Left lung (tissue), 10 donors: ENCODE data around the gene GPM6B. TPM values are rescaled to one million over a fixed set of nuclear protein-coding genes. Genes with fewer than 3 reads are reported as not detected.

Experiments used
- ATAC-seq: fragments of 200-7000 bp; cut with Tn5 transposase; one replicate; pipeline ENCODE4 v1.9.1; 2020; ENCODE audit warnings: moderate library complexity
- DNase-seq, 4 donors: peaks; one replicate each; pipeline ENCODE4 v3.0.0-alpha.2; 2013 to 2020
- H3K27ac ChIP-seq, 2 donors: fragments of 200-600 bp; sonication (generic) in 1 of 2; one replicate each; pipeline versions ENCODE4 v1.5.0 to v1.8.0; 2020 to 2021
- H3K27me3 ChIP-seq, 2 donors: fragments of 200-600 bp; sonication (generic) in 1 of 2; one replicate each; pipeline versions ENCODE4 v1.5.0 to v1.8.0; 2020 to 2021
- H3K36me3 ChIP-seq, 2 donors: fragments of 200-600 bp; sonication (generic) in 1 of 2; one replicate each; pipeline versions ENCODE4 v1.5.0 to v1.8.0; 2020 to 2021
- H3K4me1 ChIP-seq, 2 donors: fragments of 200-600 bp; one replicate each; pipeline ENCODE4 v1.8.0; 2021
- H3K4me3 ChIP-seq, 2 donors: fragments of 200-600 bp; sonication (generic) in 1 of 2; one replicate each; pipeline versions ENCODE4 v1.5.0 to v1.8.0; 2020 to 2021; ENCODE audit warnings: mild to moderate bottlenecking in 1 of 2
- H3K9me3 ChIP-seq, 2 donors: fragments of 200-600 bp; sonication (generic) in 1 of 2; one replicate each; pipeline versions ENCODE4 v1.5.0 to v1.8.0; 2020 to 2021
- intact Hi-C, 2 donors: fragments of 100-400 bp; cut with DNase I; formaldehyde crosslinking; loops; one replicate each; pipeline versions ENCODE4 v1.11.2 to v1.14.2; 2022
- polyA plus RNA-seq, 6 donors: library from polyadenylated mRNA; unstranded; fragments of 120-200 nt; gene quantifications; one replicate each; pipeline ENCODE4 v1.2.1, GENCODE V29; 2013; ENCODE audit not compliant: insufficient read length in 6 of 6
- total RNA-seq, 2 donors: library from RNA; stranded (reverse); fragmentation: NEBNext Ultra II Directional; extraction: Animal tissue kit (Norgen Biotek cat#: 25700); gene quantifications; one replicate each; pipeline ENCODE4 v1.2.1, GENCODE V29; 2021
- TF ChIP-seq, protein P1 (sequence below), 2 donors: fragments of 200-600 bp; sonication (generic) in 1 of 2; IDR thresholded peaks; one replicate each; pipeline versions ENCODE4 v1.5.0 to v1.8.0; 2021; ENCODE audit warnings: antibody characterized with exemption in 2 of 2
- donor health status: DM: no; HTN: yes; CAD: no.
- donor health status: DM: no; HTN: no; CAD: no.

GPM6B gene
- total and polyA plus RNA-seq, 8 donors: 7.0 to 37.2 (median 31.3) TPM

DNA sequence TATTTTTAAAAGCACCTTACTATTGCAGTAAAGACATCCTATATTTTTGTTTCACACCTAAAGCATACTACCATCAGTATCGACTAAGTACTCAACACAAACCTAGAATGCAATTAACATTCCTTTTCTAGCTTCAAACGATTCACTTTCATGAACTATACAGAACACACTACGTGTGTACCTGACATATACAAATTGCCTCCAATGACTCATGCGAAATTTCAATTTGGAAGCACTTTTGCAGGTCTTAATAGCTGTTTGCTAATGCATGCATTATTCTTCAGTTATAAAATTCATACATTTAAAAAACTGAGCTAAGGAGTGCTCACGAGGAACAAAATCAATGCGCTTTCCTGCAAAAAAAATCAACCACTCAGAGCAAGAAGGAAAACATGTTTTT is 19.7 kb upstream of the GPM6B start:
- Histone ChIP-seq H3K4me1 (no peaks in the 10 kb centered on the region), H3K36me3 (no peaks in the 10 kb centered on the region), H3K27ac (no peak overlapping the region), H3K9me3 (no peaks in the 10 kb centered on the region), H3K27me3 (peaks cover 0 to 11% of the 10 kb centered on the region in 2 donors), H3K4me3 (no peak overlapping the region)
- intact Hi-C loops: no loop called here
- TF ChIP-seq, protein P1, sequence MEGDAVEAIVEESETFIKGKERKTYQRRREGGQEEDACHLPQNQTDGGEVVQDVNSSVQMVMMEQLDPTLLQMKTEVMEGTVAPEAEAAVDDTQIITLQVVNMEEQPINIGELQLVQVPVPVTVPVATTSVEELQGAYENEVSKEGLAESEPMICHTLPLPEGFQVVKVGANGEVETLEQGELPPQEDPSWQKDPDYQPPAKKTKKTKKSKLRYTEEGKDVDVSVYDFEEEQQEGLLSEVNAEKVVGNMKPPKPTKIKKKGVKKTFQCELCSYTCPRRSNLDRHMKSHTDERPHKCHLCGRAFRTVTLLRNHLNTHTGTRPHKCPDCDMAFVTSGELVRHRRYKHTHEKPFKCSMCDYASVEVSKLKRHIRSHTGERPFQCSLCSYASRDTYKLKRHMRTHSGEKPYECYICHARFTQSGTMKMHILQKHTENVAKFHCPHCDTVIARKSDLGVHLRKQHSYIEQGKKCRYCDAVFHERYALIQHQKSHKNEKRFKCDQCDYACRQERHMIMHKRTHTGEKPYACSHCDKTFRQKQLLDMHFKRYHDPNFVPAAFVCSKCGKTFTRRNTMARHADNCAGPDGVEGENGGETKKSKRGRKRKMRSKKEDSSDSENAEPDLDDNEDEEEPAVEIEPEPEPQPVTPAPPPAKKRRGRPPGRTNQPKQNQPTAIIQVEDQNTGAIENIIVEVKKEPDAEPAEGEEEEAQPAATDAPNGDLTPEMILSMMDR (IDR thresholded peaks at IDR 0.05): no peak
- DNase-seq: no peak
- ATAC-seq: no peak

DNA sequence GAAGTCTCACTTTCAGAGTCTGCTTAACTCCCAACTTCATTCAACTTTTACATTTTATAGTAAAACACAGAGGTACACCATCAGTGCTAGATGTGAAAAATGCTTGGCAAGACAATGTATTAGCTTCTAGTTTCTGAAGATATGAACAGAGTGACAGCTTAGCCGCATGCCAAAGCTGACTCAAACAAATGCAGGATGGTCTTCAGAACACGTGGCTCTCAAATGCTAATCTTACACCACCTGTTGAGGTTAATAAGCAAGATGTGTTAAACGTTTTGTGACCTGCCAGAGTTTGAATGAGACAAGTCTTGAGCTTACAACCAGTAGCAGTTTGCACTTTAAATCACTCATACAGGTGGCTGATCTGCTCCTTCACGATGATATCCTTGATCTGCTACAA is 18.9 kb upstream of the GPM6B start:
- no peak overlapping the region for H3K27ac ChIP-seq
- TF ChIP-seq, protein P1 (IDR thresholded peaks at IDR 0.05): no peak
- no peaks in the 10 kb centered on the region for H3K36me3 ChIP-seq
- DNase-seq (no peak), ATAC-seq (no peak)
- intact Hi-C loops: no loop called here
- no peak overlapping the region for H3K4me3 ChIP-seq
- no peaks in the 10 kb centered on the region for H3K4me1 ChIP-seq
- peaks cover 0 to 11% of the 10 kb centered on the region in 2 donors for H3K27me3 ChIP-seq
- no peaks in the 10 kb centered on the region for H3K9me3 ChIP-seq

GRCh38 chrX:13834355-13834754 is 17.5 kb upstream of the GPM6B start:
- peaks cover 0 to 11% of the 10 kb centered on the region in 2 donors for H3K27me3 ChIP-seq

GRCh38 chrX:13829983-13830382 is 13.1 kb upstream of the GPM6B start:
- no peaks in the 10 kb centered on the region for H3K4me1 ChIP-seq
- H3K27me3 ChIP-seq: no peaks in the 10 kb centered on the region
- intact Hi-C loops: no loop called here
- no peak for DNase-seq
- no peaks in the 10 kb centered on the region for H3K36me3 ChIP-seq
- TF ChIP-seq, protein P1 (IDR thresholded peaks at IDR 0.05): no peak
- ATAC-seq: no peak
- no peak overlapping the region for H3K4me3 ChIP-seq
- H3K9me3 ChIP-seq: no peaks in the 10 kb centered on the region
- no peak overlapping the region for H3K27ac ChIP-seq

More at GRCh38 chrX:13834355-13834754, 17.5 kb upstream of the GPM6B start:
- no peaks in the 10 kb centered on the region for H3K36me3 ChIP-seq
- no peak overlapping the region for H3K4me3 ChIP-seq
- H3K4me1 ChIP-seq: no peaks in the 10 kb centered on the region
- no peak for DNase-seq
- H3K27ac ChIP-seq: no peak overlapping the region
- no peaks in the 10 kb centered on the region for H3K9me3 ChIP-seq
- intact Hi-C loops: no loop called here
- TF ChIP-seq, protein P1 (IDR thresholded peaks at IDR 0.05): no peak
- no peak for ATAC-seq

DNA sequence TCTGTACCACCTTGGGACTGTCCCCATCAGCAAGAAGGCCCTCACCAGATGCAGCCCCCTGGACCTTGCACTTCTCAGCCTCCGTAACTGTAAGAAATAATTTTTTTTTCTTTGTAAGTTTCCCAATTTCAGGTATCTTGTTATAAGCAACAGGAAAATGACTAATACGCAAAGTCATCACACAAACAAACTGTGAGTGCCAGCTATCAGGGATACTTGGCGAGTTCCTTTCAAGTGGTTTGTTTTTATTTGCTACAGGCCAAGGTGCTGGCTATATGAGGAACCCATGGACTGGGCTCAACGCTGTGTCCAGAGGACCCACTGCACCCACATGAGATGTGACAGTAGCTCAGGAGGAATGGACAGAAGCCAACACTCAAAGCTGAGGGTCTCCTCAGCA is 11.5 kb upstream of the GPM6B start:
- TF ChIP-seq, protein P1 (IDR thresholded peaks at IDR 0.05): no peak
- DNase-seq (no peak), ATAC-seq (no peak)
- Histone ChIP-seq H3K27ac (no peak overlapping the region), H3K9me3 (no peaks in the 10 kb centered on the region), H3K36me3 (no peaks in the 10 kb centered on the region), H3K4me1 (no peaks in the 10 kb centered on the region), H3K27me3 (no peaks in the 10 kb centered on the region), H3K4me3 (no peak overlapping the region)
- intact Hi-C loops: no loop called here
